HEK293T (cell line): ENCODE measurements around the gene MYO16.
A peak's percentile ranks its signal among the peaks of the same experiment; 100 is the strongest.

Experiments used
- CTCF ChIA-PET: fragments of 350-600 bp; formaldehyde crosslinking; extraction: SDS; loops from one replicate; lab custom pipeline; 2021; ENCODE audit warnings: antibody characterized with exemption, inconsistent platforms; lab: Yijun Ruan, JAX
- POLR2A ChIA-PET: fragments of 350-600 bp; formaldehyde crosslinking; extraction: SDS; loops from one replicate; lab custom pipeline; 2020; ENCODE audit warnings: antibody characterized with exemption, inconsistent platforms; lab: Yijun Ruan, JAX
- DNase-seq: peaks from one replicate; pipeline ENCODE4 v3.0.0; 2012; ENCODE audit warnings: mixed read lengths; ENCODE audit errors: extremely low spot score
- ARNT ChIP-seq: fragments of 450-650 bp; IDR thresholded peaks from 2 replicates; pipeline ENCODE4 v1.6.1; 2017; ENCODE audit warnings: mild to moderate bottlenecking
- BHLHE40 ChIP-seq: fragments of 450-650 bp; IDR thresholded peaks from 2 replicates; pipeline ENCODE4 v1.6.1; 2016; ENCODE audit warnings: mild to moderate bottlenecking, moderate library complexity, borderline replicate concordance
- CTBP1 ChIP-seq: fragments of 450-650 bp; IDR thresholded peaks from 2 replicates; pipeline ENCODE4 v1.6.1; 2016; ENCODE audit warnings: borderline replicate concordance
- ELF4 ChIP-seq: fragments of 450-650 bp; IDR thresholded peaks from 2 replicates; pipeline ENCODE4 v1.6.1; 2017; ENCODE audit warnings: antibody characterized with exemption
- FOXA1 ChIP-seq: fragments of 450-650 bp; IDR thresholded peaks from 2 replicates; pipeline ENCODE4 v1.6.1; 2016; ENCODE audit warnings: mild to moderate bottlenecking
- FOXK2 ChIP-seq: fragments of 450-650 bp; IDR thresholded peaks from 2 replicates; pipeline ENCODE4 v1.6.1; 2016; ENCODE audit warnings: mild to moderate bottlenecking
- FOXM1 ChIP-seq: fragments of 450-650 bp; IDR thresholded peaks from 2 replicates; pipeline ENCODE4 v1.6.1; 2017; ENCODE audit warnings: mild to moderate bottlenecking, borderline replicate concordance
- HDGF ChIP-seq: fragments of 450-650 bp; IDR thresholded peaks from 2 replicates; pipeline ENCODE4 v1.6.1; 2017; ENCODE audit warnings: antibody characterized with exemption, borderline replicate concordance
- L3MBTL2 ChIP-seq: fragments of 450-650 bp; conservative IDR thresholded peaks from 2 replicates; pipeline ENCODE4 v1.6.1; 2016; ENCODE audit warnings: mild to moderate bottlenecking
- LEF1 ChIP-seq: fragments of 450-650 bp; IDR thresholded peaks from 2 replicates; pipeline ENCODE4 v1.6.1; 2017; ENCODE audit warnings: mild to moderate bottlenecking, borderline replicate concordance
- NFRKB ChIP-seq: fragments of 450-650 bp; IDR thresholded peaks from 2 replicates; pipeline ENCODE4 v1.6.1; 2016; ENCODE audit warnings: mild to moderate bottlenecking, moderate library complexity
- PKNOX1 ChIP-seq: fragments of 450-650 bp; IDR thresholded peaks from 2 replicates; pipeline ENCODE4 v1.6.1; 2016
- SP1 ChIP-seq: fragments of 450-650 bp; IDR thresholded peaks from 2 replicates; pipeline ENCODE4 v1.6.1; 2017
- SUZ12 ChIP-seq: fragments of 450-650 bp; IDR thresholded peaks from 2 replicates; pipeline ENCODE4 v1.6.1; 2016; ENCODE audit warnings: mild to moderate bottlenecking
- TARDBP ChIP-seq: fragments of 450-650 bp; IDR thresholded peaks from 2 replicates; pipeline ENCODE4 v1.6.1; 2016
- ZNF384 ChIP-seq: fragments of 450-650 bp; IDR thresholded peaks from 2 replicates; pipeline ENCODE4 v1.6.1; 2016

MYO16 gene

GRCh38 chr13:108725471-108725870 lies 96.1 kb downstream of the MYO16 start:
- ChIA-PET POLR2A (no interaction called here), CTCF (no interaction called here)
- DNase-seq = no peak
- no peak for TF ChIP-seq FOXA1

DNA sequence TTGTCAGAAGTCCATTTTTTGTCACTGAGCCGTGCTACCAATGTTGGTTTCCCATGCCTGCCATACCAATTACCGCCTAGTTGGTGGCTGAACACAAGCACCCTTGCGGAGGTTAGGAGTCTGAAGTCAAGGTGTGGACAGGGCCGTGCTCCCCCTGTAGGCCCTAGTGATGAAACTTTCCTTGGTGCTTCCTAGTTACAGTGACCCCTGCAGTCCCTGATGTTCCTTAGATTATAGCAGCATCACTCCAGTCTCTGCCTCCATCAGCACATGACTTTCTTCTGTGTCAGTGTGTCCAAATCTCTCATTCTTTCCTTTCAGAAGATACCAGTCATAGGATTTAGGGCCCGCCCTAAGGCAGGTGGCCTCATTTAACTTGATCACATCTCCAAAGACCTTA lies 99.0 kb downstream of the MYO16 start:
- DNase-seq = peak; percentile 9
- ChIA-PET POLR2A (no interaction called here), CTCF (no interaction called here)
- TF ChIP-seq FOXA1 (no peak), FOXK2 (no peak), ARNT (no peak), PKNOX1 (no peak), LEF1 (no peak), SUZ12 (no peak), L3MBTL2 (no peak), ZNF384 (no peak), CTBP1 (no peak), BHLHE40 (no peak), TARDBP (no peak), NFRKB (no peak), ELF4 (no peak), SP1 (no peak)

DNA sequence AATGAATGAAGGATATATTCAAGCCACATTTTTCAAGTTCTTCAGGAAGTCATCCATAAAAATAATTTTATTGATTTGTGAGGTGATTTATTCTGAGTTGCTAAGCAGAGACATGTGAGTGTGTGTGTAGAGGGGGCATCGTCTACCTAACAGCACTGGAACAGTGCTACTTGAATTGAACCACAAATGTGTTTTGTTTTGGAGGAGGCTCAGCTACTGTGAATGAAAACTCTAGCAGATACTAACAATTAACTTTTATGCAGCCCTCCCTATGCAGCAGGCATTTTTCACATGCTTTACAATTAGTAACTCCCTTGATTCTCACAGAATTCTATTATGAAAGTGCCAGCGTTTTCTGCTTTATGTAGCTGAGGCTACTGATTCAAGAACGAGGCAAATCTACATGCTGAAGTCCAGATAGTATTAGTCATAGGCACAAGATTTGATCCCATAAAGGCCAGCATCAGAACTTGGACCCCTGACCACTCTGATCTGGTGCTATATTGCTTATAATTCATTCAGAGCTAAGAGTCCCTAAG lies 103.7 kb downstream of the MYO16 start:
- CTCF ChIA-PET = no interaction called here
- TF ChIP-seq FOXK2 = no peak
- TF ChIP-seq CTBP1 = no peak
- no peak for TF ChIP-seq FOXM1
- TF ChIP-seq HDGF = no peak
- no peak for TF ChIP-seq ARNT
- TF ChIP-seq PKNOX1 = no peak
- no peak for TF ChIP-seq BHLHE40
- no peak for TF ChIP-seq FOXA1
- no peak for TF ChIP-seq TARDBP
- TF ChIP-seq SUZ12 = no peak
- TF ChIP-seq ELF4 = no peak
- DNase-seq = no peak
- POLR2A ChIA-PET = no interaction called here

DNA sequence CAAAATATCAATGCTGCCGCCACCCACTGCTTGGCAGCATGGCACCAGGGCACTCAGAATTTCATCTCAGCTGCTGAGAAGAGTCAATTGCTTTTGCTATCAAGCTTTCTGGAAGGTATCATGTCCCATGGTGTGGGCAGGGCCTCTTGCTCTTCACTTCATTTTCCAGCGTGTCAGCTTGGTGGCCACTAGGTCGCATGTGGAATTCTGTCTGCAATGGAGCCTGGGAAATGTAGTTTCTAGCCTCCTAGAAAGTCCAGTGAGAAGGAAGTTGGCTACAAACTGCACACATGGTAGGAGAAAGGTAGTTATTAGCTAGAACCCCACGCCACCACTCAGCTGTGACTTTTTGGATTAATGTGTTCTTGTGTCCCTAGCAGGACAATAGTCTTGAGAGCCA lies 105.3 kb downstream of the MYO16 start:
- no peak for TF ChIP-seq ELF4
- no peak for TF ChIP-seq PKNOX1
- no peak for TF ChIP-seq SP1
- TF ChIP-seq CTBP1 = no peak
- TF ChIP-seq TARDBP = no peak
- TF ChIP-seq ZNF384 = no peak
- TF ChIP-seq BHLHE40 = no peak
- TF ChIP-seq FOXA1 = no peak
- TF ChIP-seq ARNT = no peak
- no peak for TF ChIP-seq L3MBTL2
- no peak for TF ChIP-seq NFRKB
- no peak for TF ChIP-seq HDGF
- no peak for TF ChIP-seq FOXM1
- TF ChIP-seq LEF1 = no peak
- no peak for TF ChIP-seq SUZ12
- no peak for TF ChIP-seq FOXK2
- no peak for DNase-seq
- ChIA-PET POLR2A (no interaction called here), CTCF (no interaction called here)

DNA sequence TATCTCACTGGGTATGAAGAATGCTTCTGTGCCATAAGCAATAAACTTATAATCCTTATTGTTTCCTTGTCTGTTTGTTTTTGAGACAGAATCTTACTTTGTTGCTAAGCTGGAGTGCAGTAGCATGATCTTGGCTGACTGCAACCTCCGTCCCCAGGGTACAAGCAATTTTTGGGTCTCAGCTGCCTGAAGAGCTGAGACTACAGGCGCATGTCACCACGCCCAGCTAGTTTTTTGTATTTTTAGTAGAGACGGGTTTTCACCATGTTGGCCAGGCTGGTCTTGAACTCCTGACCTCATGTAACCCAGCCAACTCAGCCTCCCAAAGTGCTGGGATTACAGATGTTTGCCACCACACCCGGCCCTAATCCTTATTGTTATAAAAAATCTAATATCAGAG lies 112.5 kb downstream of the MYO16 start:
- POLR2A ChIA-PET = no interaction called here
- CTCF ChIA-PET = no interaction called here
- DNase-seq = no peak
- TF ChIP-seq PKNOX1 = no peak

DNA sequence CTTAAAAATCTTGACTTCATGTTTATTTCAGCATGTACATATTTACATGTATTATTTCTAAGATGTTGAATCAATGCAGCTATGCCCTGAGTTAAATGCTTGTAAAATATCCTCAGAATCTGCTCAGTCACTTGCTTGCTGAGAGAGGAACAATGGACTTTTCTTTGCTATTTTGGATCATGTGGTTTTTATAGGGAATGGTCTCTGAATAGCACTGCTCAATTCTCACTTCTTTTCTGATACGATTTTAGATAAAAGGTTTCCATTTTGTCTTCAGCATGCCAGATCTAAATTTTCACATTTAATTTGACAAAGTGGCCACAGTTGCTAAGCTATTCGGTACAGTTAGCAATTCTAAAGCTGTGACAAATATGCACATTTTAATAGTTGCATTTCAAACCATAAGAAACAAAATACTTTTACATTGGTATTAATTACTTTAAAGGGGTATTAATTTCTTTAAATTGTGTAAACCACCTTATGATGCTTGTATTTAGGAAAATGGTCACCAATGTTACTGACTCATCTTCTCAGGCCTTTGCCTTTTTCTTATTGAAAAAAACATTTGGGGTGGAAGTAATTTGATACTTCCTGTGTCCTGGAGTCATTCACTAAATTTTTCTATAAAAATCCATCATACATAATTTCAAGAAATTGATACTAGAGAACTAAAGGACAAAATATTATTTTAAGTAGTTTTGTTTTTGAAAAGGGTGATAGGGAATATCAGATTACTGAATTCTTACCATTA lies 113.5 kb downstream of the MYO16 start:
- ChIA-PET CTCF (no interaction called here), POLR2A (no interaction called here)
- DNase-seq = no peak
- TF ChIP-seq FOXA1 (no peak), SUZ12 (no peak), FOXK2 (no peak), NFRKB (no peak), SP1 (no peak), PKNOX1 (no peak), ARNT (no peak)
